CD4-positive, alpha-beta T cell treated with Interleukin-10 for 1 hour (primary cell): Measurements from ENCODE around the gene CAB39L.
"Not testable (repeated sequence)": the region's sequence is repeated elsewhere in the genome, so short reads cannot be mapped to it uniquely, and the experiment has no call there.

Experiments used
- DNase-seq: peaks from one replicate; pipeline ENCODE4 v3.0.0-alpha.2; 2020

The CAB39L gene

DNA sequence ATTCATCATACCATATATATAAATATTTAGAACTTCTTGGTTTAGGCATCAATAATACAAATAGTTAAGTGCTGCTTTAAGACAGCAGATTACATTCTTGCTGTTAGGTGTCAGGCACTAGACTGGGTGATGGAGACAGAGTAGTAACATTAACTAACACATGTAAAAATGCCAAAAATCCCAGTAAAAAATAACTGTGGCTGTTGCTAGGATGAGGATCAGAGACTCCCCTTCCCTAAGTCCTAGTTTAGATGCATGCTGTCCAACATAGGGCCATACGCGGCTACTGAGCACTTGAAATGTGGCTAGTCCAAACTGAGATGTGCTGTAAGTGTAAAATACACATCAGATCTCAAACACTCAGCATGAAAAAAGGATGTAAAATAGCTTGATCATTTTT lies 101.4 kb downstream of the CAB39L start:
- DNase-seq = no peak

DNA sequence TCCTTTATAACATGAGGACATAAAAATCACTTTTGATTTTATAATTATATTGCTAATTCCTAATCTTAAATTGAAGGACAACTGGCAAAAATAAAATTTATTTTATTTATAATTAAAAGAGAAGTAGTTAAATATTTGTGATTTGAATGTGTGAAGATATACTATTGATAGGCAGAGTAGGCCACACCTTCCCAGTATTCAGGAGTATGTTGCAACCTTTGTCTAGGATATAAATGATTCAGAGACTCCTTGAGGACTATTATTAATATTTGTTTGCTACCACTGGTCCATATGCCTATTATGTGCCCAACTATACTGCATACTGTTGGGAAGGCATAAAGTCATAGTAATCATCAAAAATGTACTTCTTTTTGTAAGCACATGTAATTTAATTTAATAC lies 101.9 kb downstream of the CAB39L start:
- DNase-seq = no peak

DNA sequence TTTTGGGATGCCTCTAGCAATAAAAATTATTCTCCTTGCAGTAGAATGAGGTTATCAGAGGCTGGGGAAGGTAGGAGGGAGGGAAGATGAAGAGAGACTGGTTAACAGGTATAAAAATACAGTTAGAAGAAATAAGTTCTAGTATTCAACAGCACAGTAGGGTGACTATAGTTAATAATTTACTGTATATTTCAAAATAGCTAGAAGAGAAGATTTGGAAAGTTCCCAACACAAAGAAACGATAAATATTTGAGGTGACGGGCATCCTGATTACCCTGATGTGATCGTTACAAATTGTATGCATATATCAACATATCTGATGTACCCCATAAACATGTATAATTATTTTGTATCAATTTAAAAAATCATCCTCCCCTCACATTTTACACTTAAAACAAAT lies 102.3 kb downstream of the CAB39L start:
- no peak for DNase-seq

DNA sequence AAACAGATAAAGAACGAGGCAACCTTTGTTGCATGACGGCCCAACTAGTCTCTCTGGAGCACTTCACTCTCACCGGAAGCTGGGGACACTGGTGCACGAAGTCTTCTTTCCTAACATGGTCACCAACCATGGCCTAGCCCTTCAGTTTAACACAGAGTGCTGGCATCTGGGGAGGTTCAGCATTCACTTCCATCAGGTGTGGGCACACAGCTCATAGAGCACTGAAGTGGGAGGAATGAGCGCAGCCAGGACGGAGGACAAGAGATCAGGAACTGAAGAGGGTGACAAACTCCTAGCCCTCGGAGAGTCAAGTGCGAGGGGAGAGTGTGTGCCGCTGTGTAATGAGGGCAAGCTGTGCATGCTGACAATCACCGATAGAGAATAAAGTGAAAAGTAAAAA lies 103.7 kb downstream of the CAB39L start:
- DNase-seq = no peak

DNA sequence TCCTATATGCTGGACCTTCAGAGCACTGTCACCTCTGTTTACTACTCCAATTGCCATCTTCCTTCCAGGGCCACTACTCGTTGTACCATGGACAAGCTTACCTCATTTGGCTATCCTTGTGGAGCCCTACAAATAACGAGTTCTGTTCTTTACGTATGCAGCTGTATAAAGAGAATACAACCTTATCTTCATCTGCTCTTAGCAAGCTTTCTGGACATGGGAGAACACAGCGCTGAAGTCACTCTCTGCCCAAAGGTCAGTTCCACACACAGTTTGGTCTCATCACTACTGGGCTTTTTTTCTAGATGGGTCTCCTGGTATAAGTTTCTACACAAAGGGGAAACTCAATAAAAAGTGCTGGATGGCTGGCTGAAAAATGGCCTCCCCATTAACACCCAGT lies 107.2 kb downstream of the CAB39L start:
- no peak for DNase-seq

DNA sequence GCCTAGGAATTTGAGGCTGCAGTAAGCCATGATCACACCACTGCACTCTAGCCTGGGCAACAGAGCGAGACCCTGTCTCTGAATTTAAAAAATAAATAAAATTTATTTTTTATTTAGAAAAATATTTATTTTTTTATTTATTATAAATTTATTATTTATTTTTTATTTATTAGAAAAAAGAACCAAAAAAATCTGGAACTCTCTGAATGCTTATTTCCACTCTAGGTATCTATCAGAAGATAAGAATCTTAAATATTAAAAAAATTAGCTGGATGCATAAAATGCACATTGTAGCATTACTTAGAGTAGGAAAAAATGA lies 113.4 kb downstream of the CAB39L start:
- DNase-seq = no peak

DNA sequence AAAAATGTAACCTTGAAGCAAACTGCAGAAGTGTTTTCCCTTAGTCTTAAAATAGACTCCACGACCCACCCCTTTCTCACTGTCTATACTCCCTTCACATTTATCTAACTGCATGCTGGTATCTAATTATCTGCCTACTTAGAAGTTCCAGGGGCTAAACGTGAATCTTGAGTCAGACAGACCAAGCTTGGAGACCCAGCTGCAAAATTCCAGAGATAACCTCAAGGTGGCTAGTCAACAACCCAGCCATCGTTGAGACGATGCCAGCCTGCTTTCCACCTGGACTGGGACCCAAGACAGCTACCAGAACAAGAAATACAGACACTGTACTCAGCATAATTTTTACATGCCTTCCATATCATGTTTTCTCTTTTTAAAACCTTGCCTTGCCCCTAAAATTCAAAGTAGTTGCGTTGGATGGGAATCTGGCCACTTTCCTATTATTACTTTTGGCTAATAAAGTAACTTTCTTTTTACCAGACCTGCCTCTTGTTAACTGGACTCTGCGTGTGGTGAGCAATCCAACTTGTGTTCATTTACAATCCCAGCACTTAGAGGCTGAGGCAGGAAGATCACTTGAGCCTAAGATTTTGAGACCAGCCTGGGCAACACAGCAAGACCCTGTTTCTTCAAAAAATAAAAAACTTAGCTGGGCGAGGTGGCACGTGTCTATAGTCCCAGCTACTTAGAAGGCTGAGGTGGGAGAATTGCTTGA lies 113.9 kb downstream of the CAB39L start:
- no peak for DNase-seq

DNA sequence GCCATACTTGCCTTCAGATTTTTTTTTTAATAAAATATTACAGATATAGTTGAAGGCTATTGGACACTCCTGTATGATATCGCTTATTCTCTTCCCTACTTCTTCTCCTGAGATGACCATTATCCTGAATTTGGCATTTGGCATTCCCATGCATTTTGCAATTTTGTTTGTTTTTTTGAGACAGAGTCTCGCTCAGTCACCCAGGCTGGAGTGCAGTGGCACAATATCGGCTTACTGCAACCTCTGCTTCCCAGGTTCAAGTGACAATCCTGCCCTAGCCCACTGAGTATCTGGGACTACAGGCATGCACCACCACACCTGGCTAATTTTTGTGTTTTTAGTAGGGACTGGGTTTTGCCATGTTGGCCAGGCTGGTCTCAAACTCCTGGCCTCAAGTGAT lies 116.7 kb downstream of the CAB39L start:
- not testable (repeated sequence) for DNase-seq

DNA sequence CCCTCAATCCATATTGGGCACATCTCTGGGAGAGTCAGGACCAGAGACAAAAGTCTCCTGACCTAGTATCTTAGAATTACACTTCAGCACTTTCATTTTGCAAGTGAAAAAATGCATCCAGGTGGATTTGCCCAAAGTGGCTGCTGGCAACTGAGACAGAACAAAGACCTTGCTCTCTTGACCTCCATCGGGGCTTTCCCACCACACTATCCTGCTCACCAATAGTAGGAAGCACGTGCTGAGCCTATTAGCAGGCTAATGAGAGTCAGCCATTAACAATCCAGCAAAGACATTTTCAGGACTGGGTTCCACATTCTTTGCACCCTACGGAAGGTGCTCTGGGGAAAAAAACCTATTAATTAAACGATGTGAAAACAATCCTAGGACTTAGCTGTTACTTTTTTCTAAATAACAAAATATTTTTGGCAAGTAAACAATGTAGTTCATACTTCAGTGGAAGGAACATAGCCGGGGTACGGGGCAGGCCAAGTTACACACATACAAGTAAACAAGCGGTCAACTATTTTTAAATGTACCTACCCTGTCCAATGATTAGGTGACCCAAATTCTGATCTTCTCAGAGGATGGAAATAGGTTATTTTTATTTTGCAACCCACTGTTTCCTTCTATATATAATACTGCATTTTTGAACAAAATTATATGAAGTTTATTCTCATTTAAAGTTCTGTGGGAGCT lies 117.5 kb downstream of the CAB39L start:
- no peak for DNase-seq

DNA sequence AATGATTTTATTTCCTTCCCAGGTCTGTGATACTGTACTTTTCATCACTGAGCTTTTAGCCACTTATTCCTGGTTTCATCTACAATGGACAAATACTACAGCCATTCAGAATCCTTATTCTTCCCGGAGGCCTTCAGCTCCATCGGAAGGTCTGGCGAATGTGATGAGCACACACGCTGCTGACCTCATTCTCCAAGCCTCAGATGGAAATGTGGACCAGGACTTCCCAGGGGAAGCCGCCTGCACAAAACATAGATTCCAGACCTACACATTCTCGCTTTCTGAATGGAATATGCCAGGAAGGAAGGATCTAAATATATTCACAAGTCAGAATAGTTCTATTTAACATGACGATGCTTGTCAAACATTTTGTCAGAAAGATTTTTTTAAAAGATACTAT lies 120.5 kb downstream of the CAB39L start:
- no peak for DNase-seq

DNA sequence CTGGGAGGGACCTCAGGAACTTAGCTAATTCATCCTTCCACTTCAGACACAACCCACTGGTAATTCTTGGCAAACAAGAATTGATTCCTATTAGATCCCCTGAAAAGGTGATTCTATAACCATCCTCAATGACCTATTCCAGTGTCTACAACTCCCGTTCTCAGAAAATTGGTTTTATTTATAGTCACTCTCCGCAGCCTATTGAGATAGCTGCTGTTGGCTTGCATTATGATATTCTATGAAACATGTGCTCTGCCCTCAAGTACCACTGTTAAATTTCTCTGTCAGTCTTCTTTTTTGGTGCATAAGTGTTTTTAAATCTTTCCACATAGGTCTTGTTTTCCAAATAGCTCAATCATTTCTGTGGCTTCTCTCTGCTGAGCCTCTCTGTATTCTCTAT lies 121.2 kb downstream of the CAB39L start:
- DNase-seq = no peak

DNA sequence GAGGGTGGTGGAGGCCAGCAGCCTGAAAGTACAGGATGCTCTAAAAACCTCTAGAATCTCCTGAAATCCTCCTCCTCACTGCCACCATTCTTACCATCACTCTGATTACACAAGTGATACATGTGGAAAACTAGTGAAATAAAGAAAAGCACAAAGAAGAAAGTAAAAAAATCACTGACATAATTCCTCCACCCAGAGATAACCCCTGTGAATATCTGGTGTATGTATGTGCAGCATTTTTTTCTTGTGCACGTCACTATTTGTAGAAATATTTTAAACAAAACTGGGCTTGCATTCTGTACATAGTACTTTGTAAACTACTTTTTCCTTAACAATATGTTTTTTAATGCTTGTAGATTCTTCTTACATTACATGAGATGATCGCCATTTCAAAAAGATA lies 122.9 kb downstream of the CAB39L start:
- no peak for DNase-seq

DNA sequence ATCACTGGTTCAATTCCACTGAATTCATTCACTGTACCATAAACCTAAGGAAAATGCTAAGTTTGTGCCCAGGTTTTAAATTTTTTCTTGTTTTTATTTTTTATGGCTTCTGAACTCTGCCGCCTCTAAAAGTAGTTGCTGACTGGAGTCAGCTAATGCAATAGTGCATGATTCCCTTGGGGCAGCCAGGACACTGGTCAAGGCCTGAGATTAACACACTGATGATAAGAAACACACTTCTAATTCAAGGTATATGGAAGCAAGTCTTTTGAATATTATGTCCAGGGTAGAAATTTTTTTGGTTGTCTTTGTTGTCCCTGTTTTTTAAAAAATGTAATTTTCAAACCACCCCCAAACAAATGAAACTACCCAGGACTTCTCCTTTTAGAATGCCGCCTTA lies 123.9 kb downstream of the CAB39L start:
- no peak for DNase-seq

DNA sequence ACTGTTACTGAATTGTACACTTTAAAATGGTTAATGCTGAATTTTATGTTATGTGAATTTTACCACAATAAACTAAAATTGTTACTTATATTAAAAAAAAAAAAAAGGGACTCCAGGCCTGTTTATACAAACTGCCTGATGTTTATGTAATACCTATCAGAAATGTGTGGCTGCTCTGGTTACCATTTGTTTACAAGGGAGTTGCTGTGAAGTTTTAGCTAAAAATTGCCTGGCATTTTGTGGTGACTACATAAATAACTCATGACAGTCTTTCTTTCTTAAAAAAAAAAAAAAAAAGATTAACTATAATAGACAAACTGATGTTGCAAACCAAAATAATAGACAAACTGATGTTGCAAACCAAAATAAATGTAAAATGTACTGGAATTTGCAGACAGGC lies 124.3 kb downstream of the CAB39L start:
- no peak for DNase-seq

DNA sequence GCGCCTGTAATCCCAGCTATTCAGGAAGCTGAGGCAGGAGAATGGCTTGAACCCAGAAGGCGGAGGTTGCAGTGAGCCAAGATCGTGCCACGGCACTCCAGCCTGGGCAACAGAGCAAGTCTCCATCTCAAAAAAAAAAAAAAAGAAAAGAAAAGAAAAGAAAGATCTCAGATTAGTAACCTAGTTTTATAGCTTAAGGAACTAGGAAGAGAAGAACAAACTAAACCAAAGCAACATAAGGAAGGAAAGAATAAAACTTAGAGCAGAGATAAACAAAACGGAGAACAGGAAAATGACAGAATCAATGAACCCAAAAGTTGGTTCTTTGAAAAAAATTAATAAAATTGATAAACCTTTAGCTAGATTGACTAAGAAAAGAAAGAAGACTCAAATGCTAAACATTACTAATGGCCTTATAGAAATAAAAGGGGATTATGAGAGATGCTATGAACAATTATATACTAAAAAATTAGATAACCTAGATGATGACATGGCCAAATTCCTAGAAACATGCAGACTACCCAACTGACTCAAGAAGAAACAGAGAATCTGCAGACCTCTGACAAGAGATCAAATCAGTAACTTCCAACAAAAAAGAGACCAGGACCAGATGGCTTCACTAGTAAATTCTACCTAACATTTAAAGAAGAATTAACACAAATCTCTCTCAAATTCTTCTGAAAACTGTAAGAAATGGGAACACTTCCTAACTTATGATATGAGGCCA lies 127.9 kb downstream of the CAB39L start:
- DNase-seq = no peak

DNA sequence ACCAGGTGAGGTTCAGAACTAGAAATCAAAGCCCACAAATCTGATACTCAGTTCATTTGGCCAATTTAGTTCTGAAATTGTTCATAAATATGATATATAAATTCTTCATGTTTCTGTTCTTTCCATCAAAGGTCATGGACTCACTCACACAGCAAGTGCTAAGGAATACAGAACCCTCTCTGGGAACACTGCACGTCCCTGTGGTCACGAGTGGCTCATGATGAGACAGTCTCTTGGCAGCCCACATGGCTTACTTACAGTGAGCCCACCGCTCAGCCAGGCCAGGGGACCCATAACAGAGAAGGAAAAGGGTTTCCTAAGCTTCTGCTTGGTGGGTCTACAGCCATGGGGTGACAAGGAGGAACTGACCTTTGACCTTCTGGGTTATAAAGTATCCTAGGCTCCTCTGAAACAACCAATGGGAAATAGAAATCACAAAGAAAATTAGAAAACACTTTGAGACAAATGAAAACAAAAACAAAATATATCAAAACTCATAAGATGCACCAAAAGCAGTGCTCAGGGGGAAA lies 128.8 kb downstream of the CAB39L start:
- DNase-seq = no peak

DNA sequence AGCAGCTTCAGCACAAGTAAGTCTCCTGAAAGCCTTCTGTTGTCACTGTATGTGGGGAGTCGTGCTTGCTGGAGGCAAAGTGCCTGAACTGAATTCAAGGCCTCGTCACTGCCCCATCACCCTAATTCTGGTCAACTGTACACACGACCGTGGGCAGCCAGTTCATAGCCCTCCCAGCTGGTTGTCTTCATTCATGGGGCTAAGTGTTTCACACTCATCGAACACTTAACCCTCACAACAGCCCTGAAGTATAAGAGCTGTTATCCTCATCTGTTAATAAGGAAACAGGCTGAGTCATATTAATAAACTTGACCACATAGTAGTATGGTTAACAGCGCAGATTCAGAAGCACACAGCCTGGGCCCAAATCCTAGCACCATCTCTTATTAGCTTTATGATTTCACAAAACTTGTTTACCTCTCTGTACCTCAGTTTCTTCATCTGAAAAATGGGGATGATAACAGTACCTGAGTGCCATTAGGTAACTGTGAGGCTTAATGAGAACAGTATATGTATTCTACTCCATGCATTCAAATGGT lies 129.5 kb downstream of the CAB39L start:
- no peak for DNase-seq

DNA sequence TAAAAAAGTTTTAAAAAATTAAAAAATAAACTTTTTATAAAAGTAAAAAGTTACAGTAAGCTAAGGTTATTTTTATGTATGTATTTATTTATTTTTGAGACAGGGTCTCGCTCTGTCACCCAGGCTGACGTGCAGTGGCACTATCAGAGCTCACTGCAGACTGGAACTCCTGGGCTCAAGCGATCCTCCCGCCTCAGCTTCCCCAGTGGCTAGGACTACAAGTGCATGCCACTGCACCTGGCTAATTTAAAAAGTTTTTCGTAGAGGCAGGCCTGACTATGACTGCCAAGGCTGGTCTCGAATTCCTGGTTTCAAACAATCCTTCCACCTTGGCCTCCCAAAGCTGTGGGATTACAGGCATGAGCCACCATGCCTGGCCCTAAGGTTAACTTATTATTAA lies 132.0 kb downstream of the CAB39L start:
- DNase-seq = no peak

DNA sequence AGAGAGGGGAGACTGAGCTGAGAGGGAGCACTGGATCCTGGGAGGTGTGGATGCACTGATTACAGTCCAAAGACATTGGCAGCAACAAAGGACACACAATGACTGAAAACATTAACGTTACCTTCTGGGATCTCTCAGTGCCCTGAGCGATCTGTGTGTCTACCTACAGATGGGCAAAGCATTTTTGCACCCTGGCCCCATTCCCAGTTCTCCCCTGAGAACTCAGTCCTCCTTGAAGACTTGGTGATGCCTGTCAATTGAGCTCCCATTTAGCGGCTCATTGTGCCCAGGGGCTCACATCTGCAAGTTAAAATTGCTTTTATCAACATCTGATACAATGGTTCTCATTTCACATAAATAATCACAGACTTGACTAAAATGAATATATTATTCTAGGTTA lies 133.6 kb downstream of the CAB39L start:
- no peak for DNase-seq

DNA sequence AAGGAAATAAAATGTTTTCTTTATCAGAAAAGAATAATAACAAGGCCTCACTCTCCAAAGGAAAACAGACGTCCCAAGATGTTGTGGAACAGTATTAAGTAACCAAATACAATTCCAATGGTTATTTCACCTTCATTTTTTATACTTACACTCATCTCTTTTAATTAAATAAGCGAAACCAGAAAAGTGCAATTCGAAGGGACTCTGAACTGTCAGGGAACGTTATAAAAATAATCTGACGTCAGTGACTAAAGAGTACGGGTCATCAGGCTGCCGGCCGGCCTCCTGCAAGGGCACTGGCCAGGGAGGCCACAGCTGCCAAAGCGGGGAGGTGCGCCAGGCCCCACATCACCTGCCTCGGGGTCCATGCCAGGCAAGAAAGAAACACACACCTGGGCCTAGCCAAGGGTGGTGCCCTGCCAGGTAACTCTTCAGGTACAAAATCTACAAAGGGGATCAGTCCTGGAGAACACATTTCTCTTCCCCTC lies 134.9 kb downstream of the CAB39L start:
- DNase-seq = no peak

DNA sequence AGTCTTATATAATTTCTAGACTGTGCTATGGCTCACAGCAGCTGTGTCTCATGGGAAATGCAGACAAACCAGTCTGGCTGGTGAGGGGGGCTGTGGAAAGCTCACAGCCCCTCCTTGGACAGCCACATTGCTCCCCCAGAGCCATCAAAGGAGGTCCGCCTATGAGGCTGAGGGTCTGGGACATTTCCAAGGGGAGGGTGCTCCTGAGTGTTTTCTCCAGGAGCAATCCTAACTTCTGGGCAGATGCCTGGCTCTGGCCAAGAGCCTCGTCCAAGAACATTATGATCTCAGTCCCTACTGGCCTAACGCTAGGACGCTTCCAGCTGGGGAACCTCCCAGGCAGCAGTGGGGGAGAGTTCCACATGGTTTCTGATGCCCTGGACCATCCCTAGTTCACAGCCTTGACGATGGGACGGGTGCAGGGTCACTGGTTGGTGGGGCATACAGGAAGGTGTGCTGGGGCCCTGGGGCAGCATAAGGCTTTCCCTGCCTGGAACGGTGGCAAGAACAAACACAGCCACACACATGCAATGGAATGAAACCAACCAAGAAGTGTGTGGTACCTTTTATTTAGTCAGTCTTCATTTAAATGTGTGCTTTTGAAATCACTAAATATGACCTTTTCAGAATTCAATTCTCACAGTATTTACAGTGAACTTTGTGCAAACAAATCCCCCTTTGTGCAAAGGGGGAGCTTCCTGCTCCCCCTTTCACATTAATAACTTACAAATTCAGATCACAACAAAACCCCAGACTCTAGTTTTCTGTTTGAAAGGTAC lies 135.6 kb downstream of the CAB39L start:
- DNase-seq = no peak

DNA sequence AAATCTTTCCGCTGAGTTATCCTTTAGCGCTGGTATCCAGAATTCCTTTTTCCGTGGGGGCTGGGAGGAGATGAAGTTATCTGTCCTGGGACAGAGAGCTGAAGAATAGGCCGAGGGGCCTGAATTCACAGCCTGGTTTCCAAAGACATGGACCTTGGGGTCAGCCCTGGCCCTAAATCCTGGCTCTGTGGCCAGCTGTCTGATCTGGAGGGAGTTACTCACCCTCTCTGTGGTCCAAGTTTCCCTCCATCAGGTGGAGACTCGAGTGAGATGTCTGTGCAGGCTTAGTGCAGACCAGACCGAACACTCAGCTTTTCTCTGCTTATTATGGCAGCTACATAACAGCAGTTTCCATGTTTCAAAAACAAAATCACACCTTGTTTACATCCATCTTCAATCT lies 136.5 kb downstream of the CAB39L start:
- DNase-seq = no peak
